ENCODE results near the gene GUK1.

Gene GUK1

GRCh38 chr1:228120351-228120750 lies 19.7 kb upstream of the GUK1 start:
- TF ChIP-seq CTCF (IDR thresholded peaks at IDR 0.05) = no peak
- no peak for DNase-seq (ENCODE audit: low spot score)
- Histone ChIP-seq H3K4me3 (no peak overlapping the region), H3K27ac (peak overlapping the region in 1 of 2 donors; percentile 34)

GRCh38 chr1:228120857-228121489 lies 19.1 kb upstream of the GUK1 start:
- DNase-seq (ENCODE audit: low spot score) = no peak
- no peak overlapping the region for H3K4me3 ChIP-seq
- peak overlapping the region in 1 of 2 donors; percentile 0 for H3K27ac ChIP-seq
- no peak for TF ChIP-seq CTCF (IDR thresholded peaks at IDR 0.05)

- Histone ChIP-seq H3K27ac (no peak overlapping the region), H3K4me3 (no peak overlapping the region)
- no peak for DNase-seq (ENCODE audit: low spot score)
- TF ChIP-seq CTCF (IDR thresholded peaks at IDR 0.05) = no peak
These were observed 17.1 kb upstream of the GUK1 start for GRCh38 chr1:228122921-228123441.

GRCh38 chr1:228123505-228123904 lies 16.6 kb upstream of the GUK1 start:
- no peak for DNase-seq (ENCODE audit: low spot score)
- no peak overlapping the region for H3K27ac ChIP-seq

GRCh38 chr1:228125185-228125584 lies 14.9 kb upstream of the GUK1 start:
- H3K27ac ChIP-seq = no peak overlapping the region
- no peak for TF ChIP-seq CTCF (IDR thresholded peaks at IDR 0.05)
- no peak overlapping the region for H3K4me3 ChIP-seq
- DNase-seq (ENCODE audit: low spot score) = no peak

More at GRCh38 chr1:228123505-228123904, 16.6 kb upstream of the GUK1 start:
- H3K4me3 ChIP-seq = no peak overlapping the region
- no peak for TF ChIP-seq CTCF (IDR thresholded peaks at IDR 0.05)

- no peak for DNase-seq (ENCODE audit: low spot score)
- no peak overlapping the region for H3K27ac ChIP-seq
- H3K4me3 ChIP-seq = no peak overlapping the region
- TF ChIP-seq CTCF (IDR thresholded peaks at IDR 0.05) = no peak
These were observed 8.3 kb upstream of the GUK1 start for GRCh38 chr1:228131766-228132165.

- Histone ChIP-seq H3K4me3 (no peak overlapping the region), H3K27ac (no peak overlapping the region)
- no peak for DNase-seq (ENCODE audit: low spot score)
- no peak for TF ChIP-seq CTCF (IDR thresholded peaks at IDR 0.05)
These were observed 5.5 kb upstream of the GUK1 start for GRCh38 chr1:228134591-228134990.

Measured in coronary artery (tissue), 2 donors.